GM11168 (cell line): Measurements from ENCODE around the gene PSMG1.

ENCODE experiments used
- in situ Hi-C: fragments of 300-500 bp; cut with MboI; formaldehyde crosslinking; loops from one replicate; pipeline ENCODE4 v1.12.0; 2022; ENCODE audit warnings: low sequenced_read_pairs; ENCODE audit not compliant: unreplicated experiment

PSMG1 gene

DNA sequence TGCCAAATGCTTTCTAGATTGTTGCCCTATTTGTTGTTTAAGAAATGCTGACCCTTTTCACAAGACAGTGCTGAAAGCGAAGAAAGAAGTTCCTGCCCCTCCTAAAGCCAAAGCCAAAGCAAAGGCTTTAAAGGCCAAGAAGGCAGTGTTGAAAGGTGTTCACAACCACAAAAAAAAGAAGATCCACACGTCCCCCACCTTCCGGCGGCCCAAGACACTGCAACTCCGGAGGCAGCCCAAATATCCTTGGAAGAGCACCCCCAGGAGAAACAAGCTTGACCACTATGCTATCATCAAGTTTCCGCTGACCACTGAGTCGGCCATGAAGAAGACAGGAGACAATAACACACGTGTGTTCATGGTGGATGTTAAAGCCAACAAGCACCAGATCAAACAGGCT lies 55.7 kb downstream of the PSMG1 start:
- in situ Hi-C loops = loop anchor here (10.0 kb wide), 1 partner anchor 403 kb away; no protein-coding TSS in a partner anchor

DNA sequence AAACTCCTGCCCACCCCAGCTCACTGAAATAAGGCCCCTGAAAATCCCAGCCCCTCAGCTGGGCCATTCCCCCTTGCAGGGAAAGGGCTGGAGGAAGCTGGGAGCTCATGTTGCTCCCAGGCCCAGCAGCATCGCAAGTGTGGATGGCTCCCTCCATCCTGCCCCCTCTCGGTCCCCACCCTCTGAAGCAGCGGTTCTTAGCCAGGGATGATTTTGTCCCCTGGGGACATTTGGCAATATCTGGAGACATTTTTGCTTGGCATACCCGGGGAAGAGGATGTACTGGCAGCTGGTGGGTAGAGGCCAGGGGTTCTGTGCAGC lies 56.8 kb downstream of the PSMG1 start:
- in situ Hi-C loops = loop anchor here (10.0 kb wide), 1 partner anchor 402 kb away; no protein-coding TSS in a partner anchor

DNA sequence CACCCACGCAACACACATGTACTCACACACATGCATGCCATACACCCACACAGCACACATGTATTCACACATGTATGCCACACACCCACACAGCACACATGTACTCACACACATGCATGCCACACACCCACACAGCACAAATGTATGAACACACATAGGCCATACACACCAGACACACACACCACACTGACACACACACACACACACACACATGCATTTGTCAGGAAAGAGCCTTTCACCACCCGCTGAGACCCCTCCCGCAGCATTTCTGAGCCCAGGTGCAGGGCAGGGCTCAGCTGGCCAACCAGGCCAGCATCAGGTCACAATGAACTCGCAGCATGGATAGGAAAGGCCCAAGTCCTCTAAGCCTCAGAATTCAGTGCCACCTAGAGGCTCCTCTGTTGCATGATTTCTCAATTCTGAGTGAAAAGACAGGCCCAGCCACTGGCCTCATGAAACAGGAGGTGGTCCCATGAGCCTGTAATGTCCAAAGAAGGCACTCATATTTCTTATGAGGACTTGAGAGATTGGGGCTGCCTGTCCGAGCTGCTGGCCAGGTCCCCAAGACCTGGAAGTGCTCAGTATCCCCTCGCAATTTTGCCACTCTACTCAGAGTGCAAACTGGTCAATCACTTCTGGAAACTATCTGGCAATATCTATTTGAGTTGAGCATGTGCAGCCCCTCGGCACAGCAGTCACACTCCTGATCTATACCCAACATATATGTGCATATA lies 57.3 kb downstream of the PSMG1 start:
- in situ Hi-C loops = loop anchor here (10.0 kb wide), 1 partner anchor 401 kb away; no protein-coding TSS in a partner anchor
